Measurements from ENCODE around the gene KMT2D.

Gene KMT2D

GRCh38 chr12:49055978-49056754, 4.4 kb downstream of the KMT2D start:
- DNase-seq = peak; percentile 56
- in situ Hi-C loops (cut with HindIII; ENCODE audit: low pct_ligation_motif_present, low pct_unique_long_range_greater_than_20kb, low sequenced_read_pairs) = no loop called here

GRCh38 chr12:49055092-49055491, 5.5 kb downstream of the KMT2D start:
- no peak for DNase-seq
- in situ Hi-C loops (cut with HindIII; ENCODE audit: low pct_ligation_motif_present, low pct_unique_long_range_greater_than_20kb, low sequenced_read_pairs) = no loop called here

- DNase-seq = no peak
- in situ Hi-C loops (cut with HindIII; ENCODE audit: low pct_ligation_motif_present, low pct_unique_long_range_greater_than_20kb, low sequenced_read_pairs) = no loop called here
These were observed 6.1 kb downstream of the KMT2D start for GRCh38 chr12:49054524-49054923.

- in situ Hi-C loops (cut with HindIII; ENCODE audit: low pct_ligation_motif_present, low pct_unique_long_range_greater_than_20kb, low sequenced_read_pairs) = no loop called here
- no peak for DNase-seq
These were observed 6.5 kb downstream of the KMT2D start for GRCh38 chr12:49054096-49054495.

- no peak for DNase-seq
- in situ Hi-C loops (cut with HindIII; ENCODE audit: low pct_ligation_motif_present, low pct_unique_long_range_greater_than_20kb, low sequenced_read_pairs) = no loop called here
These were observed 8.0 kb downstream of the KMT2D start for GRCh38 chr12:49052451-49053208.

GRCh38 chr12:49051777-49052438, 8.7 kb downstream of the KMT2D start:
- in situ Hi-C loops (cut with HindIII; ENCODE audit: low pct_ligation_motif_present, low pct_unique_long_range_greater_than_20kb, low sequenced_read_pairs) = no loop called here
- DNase-seq = no peak

- no peak for DNase-seq
- in situ Hi-C loops (cut with HindIII; ENCODE audit: low pct_ligation_motif_present, low pct_unique_long_range_greater_than_20kb, low sequenced_read_pairs) = no loop called here
These were observed 9.2 kb downstream of the KMT2D start for GRCh38 chr12:49051373-49051764.

DNA sequence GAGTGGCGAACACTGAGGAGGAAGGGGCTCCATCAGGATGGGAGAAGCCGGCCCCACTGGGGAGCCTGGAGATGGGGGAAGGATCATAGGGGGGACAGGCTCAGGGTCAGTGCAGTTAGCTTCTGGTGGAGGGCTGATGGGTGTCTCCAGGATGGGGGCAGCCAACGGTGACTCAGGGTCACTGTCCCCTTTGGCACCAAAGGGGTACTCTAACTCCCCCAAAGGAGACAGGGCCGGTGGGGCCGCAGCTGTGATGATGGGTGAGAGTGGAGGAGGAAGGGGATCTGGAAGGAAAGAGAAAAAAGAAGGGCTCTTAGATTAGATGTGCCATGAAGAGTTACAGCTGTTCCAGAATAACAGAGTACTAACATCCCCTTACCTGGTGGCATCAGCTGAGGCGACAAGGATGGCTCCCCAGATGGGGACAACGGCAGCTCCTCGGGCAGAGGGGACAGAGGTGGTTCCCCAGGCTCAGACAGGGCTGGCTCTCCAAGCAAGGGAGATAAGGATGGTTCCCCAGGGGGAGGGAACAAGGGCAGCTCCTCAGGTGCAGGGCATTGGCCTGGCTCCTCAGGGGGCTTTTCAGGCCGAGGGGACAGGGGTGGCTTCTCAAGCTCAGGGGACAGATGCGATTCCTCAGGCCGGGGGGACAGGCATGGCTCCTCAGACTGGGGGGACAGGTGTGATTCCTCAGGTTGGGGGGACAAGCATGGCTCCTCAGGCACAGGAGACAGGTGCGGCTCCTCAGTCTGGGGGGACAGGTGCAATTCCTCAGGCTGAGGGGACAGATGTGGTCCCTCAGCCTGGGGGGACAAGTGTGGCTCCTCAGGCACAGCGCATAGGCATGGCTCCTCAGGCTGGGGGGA, 9.9 kb downstream of the KMT2D start:
- in situ Hi-C loops (cut with HindIII; ENCODE audit: low pct_ligation_motif_present, low pct_unique_long_range_greater_than_20kb, low sequenced_read_pairs) = no loop called here
- DNase-seq = no peak

DNA sequence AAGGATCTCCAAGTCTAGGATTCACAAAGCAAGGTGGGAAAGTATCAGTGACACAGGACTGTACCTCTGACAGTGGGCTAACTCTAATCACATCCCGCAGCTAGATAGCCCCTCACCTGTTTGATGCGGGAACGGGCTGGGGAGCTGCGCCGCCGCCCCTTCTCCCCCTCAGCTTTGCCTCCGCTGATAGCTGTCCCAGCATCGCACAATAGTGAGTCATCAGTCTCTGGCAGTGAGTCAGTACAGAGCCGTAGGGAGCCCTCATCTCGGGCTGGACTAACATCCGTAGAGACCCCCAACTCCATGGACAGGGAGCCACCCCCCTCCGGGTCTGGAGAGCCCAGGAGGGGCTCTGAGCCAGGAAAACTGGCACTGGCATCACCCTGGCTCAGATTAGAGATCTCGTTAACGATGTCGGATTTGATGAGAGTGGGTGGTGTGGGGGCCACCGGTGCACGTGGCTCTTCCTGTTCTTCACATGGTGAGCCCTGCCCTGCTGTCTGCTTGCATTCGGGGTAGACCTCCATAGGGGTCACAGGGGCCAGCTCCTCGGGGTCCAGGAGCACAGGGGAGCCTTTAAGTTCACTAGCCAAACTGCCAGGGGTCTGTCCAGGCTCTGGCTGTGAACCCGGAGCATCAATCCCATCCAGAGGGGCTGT, 10.9 kb downstream of the KMT2D start:
- in situ Hi-C loops (cut with HindIII; ENCODE audit: low pct_ligation_motif_present, low pct_unique_long_range_greater_than_20kb, low sequenced_read_pairs) = no loop called here
- peak; percentile 89 for DNase-seq

DNA sequence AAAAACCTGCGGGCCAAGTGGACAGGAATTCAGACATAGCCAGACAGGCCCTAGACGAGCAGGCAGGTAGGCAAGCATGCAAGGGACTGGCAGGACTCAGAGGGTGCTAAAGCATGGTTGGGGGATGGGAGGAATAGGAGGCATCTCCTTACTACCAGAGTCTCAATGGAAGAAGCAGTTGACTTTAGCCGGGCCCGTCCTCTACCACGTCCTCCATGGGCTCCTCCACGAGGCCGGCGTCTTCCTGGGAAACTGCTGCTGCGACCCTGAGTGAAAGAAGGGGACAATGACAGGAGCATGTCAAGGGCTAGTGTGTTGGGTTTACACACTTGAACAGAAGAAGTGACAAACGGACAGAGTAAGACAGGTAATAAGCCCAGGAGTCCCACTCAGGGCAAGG, 11.6 kb downstream of the KMT2D start:
- DNase-seq = no peak
- in situ Hi-C loops (cut with HindIII; ENCODE audit: low pct_ligation_motif_present, low pct_unique_long_range_greater_than_20kb, low sequenced_read_pairs) = no loop called here

- in situ Hi-C loops (cut with HindIII; ENCODE audit: low pct_ligation_motif_present, low pct_unique_long_range_greater_than_20kb, low sequenced_read_pairs) = no loop called here
- DNase-seq = no peak
These were observed 14.3 kb downstream of the KMT2D start for GRCh38 chr12:49046129-49046895.

DNA sequence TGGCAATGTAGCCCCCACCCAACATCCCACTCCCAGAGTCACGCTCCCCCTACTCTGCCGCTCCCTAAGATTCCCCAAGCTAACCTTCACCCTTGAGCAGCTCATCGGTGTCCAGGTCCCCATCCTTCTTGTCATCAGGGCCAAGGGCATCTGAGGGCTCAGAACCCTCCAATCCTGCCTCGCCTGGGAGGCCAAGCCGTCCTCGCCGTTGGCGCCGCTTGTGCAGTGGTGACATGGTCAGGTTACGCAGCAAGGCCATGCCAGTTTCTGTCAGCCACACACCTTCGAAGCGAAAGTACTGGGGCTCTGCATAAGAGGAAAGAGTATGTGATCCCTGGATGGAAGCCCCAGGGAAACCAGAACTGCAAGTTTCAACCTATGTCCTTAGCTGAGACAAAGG, 15.9 kb downstream of the KMT2D start:
- in situ Hi-C loops (cut with HindIII; ENCODE audit: low pct_ligation_motif_present, low pct_unique_long_range_greater_than_20kb, low sequenced_read_pairs) = no loop called here
- DNase-seq = no peak

DNA sequence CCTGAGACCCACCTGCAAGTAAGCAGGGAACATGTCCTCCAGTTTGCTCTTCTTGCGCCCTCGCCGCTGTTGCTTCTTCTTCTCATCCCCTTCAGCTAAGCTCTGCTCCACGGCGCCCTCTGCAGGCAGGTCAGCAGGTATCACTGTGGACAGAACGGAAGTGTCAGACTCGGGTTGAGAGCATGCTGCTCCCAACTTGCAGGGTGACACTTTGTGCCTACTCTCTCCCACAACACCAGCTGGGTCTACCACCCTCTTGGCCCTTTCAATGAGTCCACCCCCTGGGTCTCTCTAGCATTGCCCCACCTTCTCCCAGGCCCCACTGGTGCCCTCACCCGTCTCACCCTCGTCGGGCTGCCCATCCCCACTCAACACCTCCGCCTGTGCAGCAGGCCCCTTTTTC, 16.7 kb downstream of the KMT2D start:
- in situ Hi-C loops (cut with HindIII; ENCODE audit: low pct_ligation_motif_present, low pct_unique_long_range_greater_than_20kb, low sequenced_read_pairs) = no loop called here
- DNase-seq = peak; percentile 52

GRCh38 chr12:49043241-49043640, 17.4 kb downstream of the KMT2D start:
- in situ Hi-C loops (cut with HindIII; ENCODE audit: low pct_ligation_motif_present, low pct_unique_long_range_greater_than_20kb, low sequenced_read_pairs) = no loop called here
- DNase-seq = no peak

DNA sequence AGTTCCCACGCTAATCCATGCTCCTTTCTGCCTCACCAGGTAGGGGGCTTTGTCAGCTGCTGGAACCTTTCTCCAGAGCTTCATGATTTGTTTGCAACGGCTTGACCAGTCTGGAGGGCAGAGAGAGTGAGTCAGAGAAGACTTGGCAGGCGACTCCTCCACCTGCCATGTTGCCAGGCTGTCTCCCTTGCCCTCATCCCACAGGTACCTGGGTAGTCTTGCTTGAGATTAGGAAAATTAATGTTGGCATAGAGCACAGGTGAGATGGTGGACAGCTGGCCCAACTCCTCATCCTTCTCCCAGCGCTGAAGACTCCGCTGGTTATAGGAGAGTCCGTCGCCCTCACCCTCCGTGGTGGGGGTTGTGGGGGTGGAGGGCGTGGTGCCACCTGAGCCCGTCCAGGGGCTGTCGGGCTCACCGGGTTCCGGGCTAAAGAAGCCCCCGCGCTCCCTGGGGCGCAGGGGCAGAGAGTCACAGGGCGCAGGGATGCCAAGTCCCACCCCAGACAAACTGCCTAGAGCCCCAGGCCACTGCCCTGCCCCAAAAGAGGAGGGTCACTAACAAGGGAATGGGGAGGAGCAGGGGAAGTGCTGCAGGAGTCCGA, 18.6 kb downstream of the KMT2D start:
- DNase-seq = no peak
- in situ Hi-C loops (cut with HindIII; ENCODE audit: low pct_ligation_motif_present, low pct_unique_long_range_greater_than_20kb, low sequenced_read_pairs) = no loop called here

- DNase-seq = no peak
- in situ Hi-C loops (cut with HindIII; ENCODE audit: low pct_ligation_motif_present, low pct_unique_long_range_greater_than_20kb, low sequenced_read_pairs) = no loop called here
These were observed 19.3 kb downstream of the KMT2D start for GRCh38 chr12:49041036-49041880.

All from ACHN (cell line).